ENCODE measurements around the gene ACBD3.

Gene ACBD3

GRCh38 chr1:226195144-226195543 lies 8.6 kb upstream of the ACBD3 start:
- no peak for FAIRE-seq
- no peak for DNase-seq (ENCODE audit: insufficient read length)
- TF ChIP-seq TAF1 (IDR thresholded peaks at IDR 0.05; ENCODE audit: borderline replicate concordance, low read depth, low read length) (no peak), POLR2A (IDR thresholded peaks at IDR 0.05; ENCODE audit: low read depth, low read length) (no peak), POLR2AphosphoS5 (IDR thresholded peaks at IDR 0.05; ENCODE audit: low read depth, low read length) (no peak)

GRCh38 chr1:226187380-226187779 lies 839 bp upstream of the ACBD3 start:
- FAIRE-seq (no peak), DNase-seq (ENCODE audit: insufficient read length) (no peak)
- TF ChIP-seq POLR2AphosphoS5 (IDR thresholded peaks at IDR 0.05; ENCODE audit: low read depth, low read length) (no peak), TAF1 (IDR thresholded peaks at IDR 0.05; ENCODE audit: borderline replicate concordance, low read depth, low read length) (no peak), POLR2A (IDR thresholded peaks at IDR 0.05; ENCODE audit: low read depth, low read length) (no peak)

- DNase-seq (ENCODE audit: insufficient read length) (no peak), FAIRE-seq (no peak)
- TF ChIP-seq POLR2AphosphoS5 (IDR thresholded peaks at IDR 0.05; ENCODE audit: low read depth, low read length) (no peak), POLR2A (IDR thresholded peaks at IDR 0.05; ENCODE audit: low read depth, low read length) (no peak), TAF1 (IDR thresholded peaks at IDR 0.05; ENCODE audit: borderline replicate concordance, low read depth, low read length) (no peak)
Measured at GRCh38 chr1:226187019-226187322, 430 bp upstream of the ACBD3 start.

- TF ChIP-seq TAF1 (IDR thresholded peaks at IDR 0.05; ENCODE audit: borderline replicate concordance, low read depth, low read length) = no peak
- no peak for TF ChIP-seq POLR2AphosphoS5 (IDR thresholded peaks at IDR 0.05; ENCODE audit: low read depth, low read length)
- FAIRE-seq = no peak
- no peak for DNase-seq (ENCODE audit: insufficient read length)
Measured at GRCh38 chr1:226185141-226186036, 1.2 kb downstream of the ACBD3 start.

GRCh38 chr1:226181996-226182714 lies 4.4 kb downstream of the ACBD3 start:
- peak; percentile 5 for FAIRE-seq
- DNase-seq (ENCODE audit: insufficient read length) = no peak
- TF ChIP-seq POLR2A (IDR thresholded peaks at IDR 0.05; ENCODE audit: low read depth, low read length) = no peak
- TF ChIP-seq POLR2AphosphoS5 (IDR thresholded peaks at IDR 0.05; ENCODE audit: low read depth, low read length) = no peak
- TF ChIP-seq TAF1 (IDR thresholded peaks at IDR 0.05; ENCODE audit: borderline replicate concordance, low read depth, low read length) = no peak

DNA sequence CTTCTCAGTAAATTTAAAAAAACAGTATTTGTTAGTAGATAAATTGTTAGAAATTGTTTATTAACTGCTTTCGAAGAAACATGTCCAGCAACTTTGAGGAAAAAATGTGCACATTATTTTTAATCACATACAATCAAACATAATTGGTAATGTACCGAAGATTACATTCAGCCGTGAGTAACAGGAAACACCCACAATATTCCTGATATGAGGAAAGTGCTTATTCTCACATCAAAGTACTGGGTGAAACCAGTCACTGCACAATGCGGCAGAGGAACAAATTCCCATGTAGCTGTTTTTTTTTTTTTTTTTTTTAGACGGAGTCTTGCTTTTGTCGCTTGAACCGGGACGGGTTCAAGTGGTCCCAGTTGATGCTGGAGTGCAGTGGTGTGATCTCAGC lies 9.7 kb downstream of the ACBD3 start:
- DNase-seq (ENCODE audit: insufficient read length) (no peak), FAIRE-seq (no peak)
- TF ChIP-seq POLR2AphosphoS5 (IDR thresholded peaks at IDR 0.05; ENCODE audit: low read depth, low read length) = no peak
- TF ChIP-seq TAF1 (IDR thresholded peaks at IDR 0.05; ENCODE audit: borderline replicate concordance, low read depth, low read length) = no peak
- TF ChIP-seq POLR2A (IDR thresholded peaks at IDR 0.05; ENCODE audit: low read depth, low read length) = no peak

- no peak for FAIRE-seq
- no peak for DNase-seq (ENCODE audit: insufficient read length)
- TF ChIP-seq POLR2AphosphoS5 (IDR thresholded peaks at IDR 0.05; ENCODE audit: low read depth, low read length) (no peak), TAF1 (IDR thresholded peaks at IDR 0.05; ENCODE audit: borderline replicate concordance, low read depth, low read length) (no peak), POLR2A (IDR thresholded peaks at IDR 0.05; ENCODE audit: low read depth, low read length) (no peak)
Measured at GRCh38 chr1:226172589-226172988, 14.0 kb downstream of the ACBD3 start.

DNA sequence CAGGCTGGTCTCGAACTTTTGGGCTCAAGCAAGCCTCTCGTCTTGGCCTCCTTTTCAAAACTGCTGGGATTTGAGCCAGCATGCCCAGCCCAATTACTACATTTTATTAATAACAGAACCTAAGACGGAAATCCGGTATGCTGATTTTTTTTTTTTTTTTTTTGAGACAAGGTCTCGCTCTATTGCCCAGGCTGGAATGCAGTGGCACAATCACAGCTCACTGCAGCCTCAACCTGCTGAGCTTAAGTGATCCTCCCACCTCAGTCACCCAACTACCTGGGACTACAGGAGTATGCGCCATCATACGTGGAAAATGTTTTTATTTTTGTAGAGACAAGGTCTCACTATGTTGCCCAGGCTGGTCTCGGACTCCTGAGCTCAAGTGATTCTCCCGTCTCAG lies 20.2 kb downstream of the ACBD3 start:
- FAIRE-seq (no peak), DNase-seq (ENCODE audit: insufficient read length) (no peak)
- TF ChIP-seq POLR2A (IDR thresholded peaks at IDR 0.05; ENCODE audit: low read depth, low read length) (no peak), TAF1 (IDR thresholded peaks at IDR 0.05; ENCODE audit: borderline replicate concordance, low read depth, low read length) (no peak), POLR2AphosphoS5 (IDR thresholded peaks at IDR 0.05; ENCODE audit: low read depth, low read length) (no peak)

DNA sequence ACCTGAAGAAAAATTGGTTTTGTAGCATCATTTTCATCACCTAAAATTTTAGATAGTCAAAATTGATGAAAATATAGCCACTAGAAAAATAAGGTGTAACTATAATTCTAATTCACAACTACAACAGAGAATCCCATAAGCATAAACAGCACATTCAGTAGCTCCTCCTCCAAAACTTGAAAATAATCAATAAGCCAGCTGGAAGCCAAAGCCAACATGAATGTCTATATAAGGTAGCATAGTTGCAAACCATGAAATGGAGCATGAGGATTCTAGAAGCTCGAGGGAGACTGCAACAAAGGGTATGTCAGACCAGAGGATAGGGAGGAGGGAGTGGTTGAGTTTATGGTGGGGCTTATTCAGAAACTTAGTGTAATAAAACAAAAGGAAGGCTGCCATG lies 22.4 kb downstream of the ACBD3 start:
- TF ChIP-seq POLR2AphosphoS5 (IDR thresholded peaks at IDR 0.05; ENCODE audit: low read depth, low read length) = no peak
- DNase-seq (ENCODE audit: insufficient read length) = no peak
- no peak for FAIRE-seq

DNA sequence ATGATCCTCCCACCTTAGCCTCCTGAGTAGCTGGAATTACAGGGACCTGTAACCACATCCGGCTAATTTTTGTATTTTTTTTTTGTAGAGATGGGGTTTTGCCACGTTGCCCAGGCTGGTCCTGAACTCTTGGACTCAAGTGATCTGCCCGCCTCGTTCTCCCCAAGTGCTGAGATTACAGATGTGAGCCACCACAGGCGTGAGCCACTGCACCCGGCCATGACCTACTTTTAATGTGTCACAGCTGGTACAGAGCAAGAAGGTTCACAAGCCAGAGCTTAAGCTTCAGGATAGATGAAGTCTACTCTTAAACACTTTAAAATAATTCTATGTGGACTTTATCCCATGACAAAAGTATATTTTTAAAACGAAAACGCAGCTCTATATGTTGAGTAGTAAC lies 23.6 kb downstream of the ACBD3 start:
- TF ChIP-seq POLR2A (IDR thresholded peaks at IDR 0.05; ENCODE audit: low read depth, low read length) (no peak), POLR2AphosphoS5 (IDR thresholded peaks at IDR 0.05; ENCODE audit: low read depth, low read length) (no peak), TAF1 (IDR thresholded peaks at IDR 0.05; ENCODE audit: borderline replicate concordance, low read depth, low read length) (no peak)
- DNase-seq (ENCODE audit: insufficient read length) = no peak
- no peak for FAIRE-seq

DNA sequence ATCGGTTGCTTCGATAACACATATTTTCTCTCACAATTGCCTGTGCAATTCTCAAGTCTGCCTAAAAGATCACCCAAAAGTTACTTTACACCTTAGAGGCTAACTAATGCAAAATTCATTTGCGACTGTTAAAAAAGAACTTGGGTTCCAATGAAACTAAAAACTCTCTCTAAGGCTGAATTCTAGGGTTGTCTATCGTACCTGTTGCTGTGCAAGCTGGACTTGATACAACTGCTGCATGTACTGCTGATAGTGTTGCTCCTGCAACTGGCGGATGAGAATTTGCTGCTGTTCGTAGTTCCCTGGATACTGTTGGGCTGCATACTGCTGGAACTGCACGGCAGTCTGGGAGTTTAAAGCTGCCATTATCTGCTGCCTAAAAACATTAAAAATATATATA lies 27.6 kb downstream of the ACBD3 start:
- FAIRE-seq = no peak
- TF ChIP-seq POLR2A (IDR thresholded peaks at IDR 0.05; ENCODE audit: low read depth, low read length) (no peak), TAF1 (IDR thresholded peaks at IDR 0.05; ENCODE audit: borderline replicate concordance, low read depth, low read length) (no peak), POLR2AphosphoS5 (IDR thresholded peaks at IDR 0.05; ENCODE audit: low read depth, low read length) (no peak)
- DNase-seq (ENCODE audit: insufficient read length) = no peak

DNA sequence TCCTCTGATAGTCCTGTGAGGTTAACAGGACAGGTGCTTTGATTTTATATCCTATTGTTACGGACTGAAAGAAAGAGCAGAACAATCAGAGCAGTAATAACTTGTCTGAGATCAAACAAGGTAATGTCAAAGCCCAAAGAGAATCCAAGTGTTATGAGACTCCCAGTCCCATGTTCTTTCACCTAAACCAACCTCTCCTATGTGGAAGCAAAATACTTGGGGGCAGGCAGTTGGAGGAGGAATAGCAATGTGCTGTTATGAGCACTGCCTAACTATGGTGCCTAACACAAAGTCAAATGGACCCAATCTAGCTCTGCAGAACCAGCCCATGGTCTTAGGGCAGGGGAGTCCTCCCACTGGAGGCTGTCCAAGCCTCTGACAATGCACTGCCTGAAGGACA lies 28.1 kb downstream of the ACBD3 start:
- FAIRE-seq = no peak
- no peak for DNase-seq (ENCODE audit: insufficient read length)
- TF ChIP-seq POLR2AphosphoS5 (IDR thresholded peaks at IDR 0.05; ENCODE audit: low read depth, low read length) (no peak), TAF1 (IDR thresholded peaks at IDR 0.05; ENCODE audit: borderline replicate concordance, low read depth, low read length) (no peak), POLR2A (IDR thresholded peaks at IDR 0.05; ENCODE audit: low read depth, low read length) (no peak)
